KMS-11 (cell line): ENCODE measurements around the gene ARFGAP1.

Source experiments
- H2AFZ ChIP-seq: fragments of 200-600 bp; sonication (generic); 2 replicates; pipeline ENCODE4 v1.6.1; 2016; ENCODE audit warnings: antibody characterized with exemption, mixed run types, low read depth
- H3K27ac ChIP-seq: fragments of 200-600 bp; sonication (generic); 2 replicates; pipeline ENCODE4 v1.6.1; 2016; ENCODE audit warnings: mild to moderate bottlenecking, mixed run types
- H3K27me3 ChIP-seq: fragments of 200-600 bp; sonication (generic); 2 replicates; pipeline ENCODE4 v1.6.1; 2017; ENCODE audit warnings: mild to moderate bottlenecking, low read depth, mixed run types, moderate library complexity; ENCODE audit not compliant: insufficient read depth
- H3K36me3 ChIP-seq: fragments of 200-600 bp; sonication (generic); 2 replicates; pipeline ENCODE4 v1.6.1; 2017; ENCODE audit warnings: mild to moderate bottlenecking, mixed run types; ENCODE audit not compliant: insufficient read depth
- H3K4me1 ChIP-seq: fragments of 200-600 bp; sonication (generic); 2 replicates; pipeline ENCODE4 v1.6.1; 2016; ENCODE audit warnings: mild to moderate bottlenecking, low read depth, mixed run types; ENCODE audit not compliant: poor library complexity, severe bottlenecking
- H3K4me2 ChIP-seq: fragments of 200-600 bp; sonication (generic); 2 replicates; pipeline ENCODE4 v1.7.0; 2016; ENCODE audit warnings: mild to moderate bottlenecking, mixed run types
- H3K4me3 ChIP-seq: fragments of 200-600 bp; sonication (generic); IDR thresholded peaks from 2 replicates; pipeline ENCODE4 v1.6.1; 2017; ENCODE audit warnings: low read depth, low read length, mixed read lengths; ENCODE audit not compliant: insufficient read depth
- H3K79me2 ChIP-seq: fragments of 200-600 bp; sonication (generic); 2 replicates; pipeline ENCODE4 v1.6.1; 2016; ENCODE audit warnings: low read depth, mixed run types; ENCODE audit not compliant: insufficient read depth
- H3K9ac ChIP-seq: fragments of 200-600 bp; sonication (generic); 2 replicates; pipeline ENCODE4 v1.6.1; 2016; ENCODE audit warnings: mild to moderate bottlenecking, mixed run types
- H4K20me1 ChIP-seq: fragments of 200-600 bp; sonication (generic); 2 replicates; pipeline ENCODE4 v1.6.1; 2016; ENCODE audit warnings: mild to moderate bottlenecking, mixed run types; ENCODE audit not compliant: insufficient read depth
- TF ChIP-seq, protein P1 (sequence below): fragments of 200-600 bp; sonication (generic); conservative IDR thresholded peaks from 2 replicates; pipeline ENCODE4 v1.6.1; 2017; ENCODE audit warnings: low read depth, mild to moderate bottlenecking, antibody characterized with exemption, low read length, moderate library complexity, mixed read lengths

Gene ARFGAP1

GRCh38 chr20:63265891-63266515 lies 6.6 kb upstream of the ARFGAP1 start:
- Histone ChIP-seq H3K27me3 (peaks cover 80% of the 10 kb centered on the region), H3K9ac (no peak overlapping the region), H3K4me3 (no peak overlapping the region), H3K79me2 (no peaks in the 10 kb centered on the region), H3K4me2 (no peak overlapping the region), H2AFZ (no peak overlapping the region), H3K4me1 (peaks cover 7% of the 10 kb centered on the region), H3K27ac (no peak overlapping the region), H4K20me1 (no peaks in the 10 kb centered on the region), H3K36me3 (no peaks in the 10 kb centered on the region)
- TF ChIP-seq, protein P1, sequence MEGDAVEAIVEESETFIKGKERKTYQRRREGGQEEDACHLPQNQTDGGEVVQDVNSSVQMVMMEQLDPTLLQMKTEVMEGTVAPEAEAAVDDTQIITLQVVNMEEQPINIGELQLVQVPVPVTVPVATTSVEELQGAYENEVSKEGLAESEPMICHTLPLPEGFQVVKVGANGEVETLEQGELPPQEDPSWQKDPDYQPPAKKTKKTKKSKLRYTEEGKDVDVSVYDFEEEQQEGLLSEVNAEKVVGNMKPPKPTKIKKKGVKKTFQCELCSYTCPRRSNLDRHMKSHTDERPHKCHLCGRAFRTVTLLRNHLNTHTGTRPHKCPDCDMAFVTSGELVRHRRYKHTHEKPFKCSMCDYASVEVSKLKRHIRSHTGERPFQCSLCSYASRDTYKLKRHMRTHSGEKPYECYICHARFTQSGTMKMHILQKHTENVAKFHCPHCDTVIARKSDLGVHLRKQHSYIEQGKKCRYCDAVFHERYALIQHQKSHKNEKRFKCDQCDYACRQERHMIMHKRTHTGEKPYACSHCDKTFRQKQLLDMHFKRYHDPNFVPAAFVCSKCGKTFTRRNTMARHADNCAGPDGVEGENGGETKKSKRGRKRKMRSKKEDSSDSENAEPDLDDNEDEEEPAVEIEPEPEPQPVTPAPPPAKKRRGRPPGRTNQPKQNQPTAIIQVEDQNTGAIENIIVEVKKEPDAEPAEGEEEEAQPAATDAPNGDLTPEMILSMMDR: no peak

DNA sequence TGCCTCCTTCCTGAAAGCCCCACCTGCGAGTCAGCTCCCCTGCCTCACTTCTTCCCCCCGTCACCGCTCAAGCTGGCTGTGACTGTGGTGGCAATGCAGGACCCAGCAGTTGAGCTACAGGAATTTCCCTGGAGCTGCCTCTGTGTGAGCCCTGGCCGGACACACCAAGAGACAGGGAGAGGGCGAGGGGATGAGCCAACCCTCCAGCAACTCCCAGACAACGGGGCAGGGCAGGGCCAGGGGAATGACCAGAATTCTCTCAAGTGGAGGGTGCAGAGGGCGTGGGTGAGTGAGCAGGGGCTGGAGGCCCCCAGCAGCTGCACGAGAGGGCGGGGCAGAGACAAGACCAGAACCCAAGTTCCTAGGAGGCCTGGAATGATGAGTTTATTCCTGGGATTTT lies 4.9 kb upstream of the ARFGAP1 start:
- Histone ChIP-seq H3K4me2 (no peak overlapping the region), H3K27me3 (peaks cover 64% of the 10 kb centered on the region), H2AFZ (no peak overlapping the region), H3K36me3 (no peaks in the 10 kb centered on the region), H3K4me1 (peaks cover 12% of the 10 kb centered on the region), H3K9ac (no peak overlapping the region), H3K4me3 (no peak overlapping the region), H3K27ac (no peak overlapping the region), H3K79me2 (0 out of 2 replicates have a peak, but pooled peaks cover 1% of the 10 kb centered on the region), H4K20me1 (no peaks in the 10 kb centered on the region)
- TF ChIP-seq, protein P1: no peak

GRCh38 chr20:63268256-63268655 lies 4.4 kb upstream of the ARFGAP1 start:
- TF ChIP-seq, protein P1: no peak
- Histone ChIP-seq H3K27me3 (peaks cover 58% of the 10 kb centered on the region), H3K4me2 (no peak overlapping the region), H3K4me1 (peaks cover 12% of the 10 kb centered on the region), H3K36me3 (no peaks in the 10 kb centered on the region), H3K4me3 (no peak overlapping the region), H3K27ac (no peak overlapping the region), H2AFZ (no peak overlapping the region), H4K20me1 (no peaks in the 10 kb centered on the region), H3K9ac (no peak overlapping the region), H3K79me2 (peaks cover 7% of the 10 kb centered on the region)

DNA sequence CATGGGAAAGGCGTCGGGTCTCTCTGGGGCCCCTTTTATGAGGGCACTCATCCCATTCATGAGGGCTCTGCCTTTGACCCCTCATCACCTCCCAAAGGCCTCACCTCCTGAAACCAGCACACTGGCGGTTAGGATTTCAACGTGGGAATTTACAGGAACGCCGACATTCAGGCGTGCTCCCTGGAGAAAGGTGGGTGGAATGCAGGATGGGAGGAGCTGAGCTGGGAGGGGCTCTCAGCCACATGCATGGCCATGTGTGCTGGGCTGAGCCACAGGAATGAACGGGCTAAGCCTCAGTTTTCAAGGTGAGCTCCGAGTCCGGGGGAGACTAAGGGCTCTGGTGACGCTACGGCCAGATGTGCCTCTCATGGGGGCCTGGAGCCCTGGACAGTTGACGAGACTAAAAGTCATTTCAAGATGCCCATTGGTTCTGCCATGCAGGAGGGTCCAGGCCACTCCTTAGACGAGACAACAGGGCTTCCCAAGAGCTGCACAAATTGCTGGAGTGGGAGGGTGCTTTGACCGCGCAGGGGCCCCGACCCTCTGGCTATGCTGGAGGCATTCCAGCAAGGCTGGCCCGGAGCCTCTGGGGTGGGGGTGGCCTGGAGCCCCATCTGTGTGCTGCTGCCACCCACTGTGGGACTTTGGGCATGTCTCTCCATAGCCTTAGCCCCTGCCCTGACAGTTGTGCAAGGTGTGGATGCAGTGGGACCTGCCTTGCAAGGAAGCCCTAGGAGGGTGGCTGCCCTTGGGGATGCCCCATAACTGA lies 3.8 kb upstream of the ARFGAP1 start:
- Histone ChIP-seq H3K9ac (no peak overlapping the region), H3K79me2 (peaks cover 13% of the 10 kb centered on the region)
- TF ChIP-seq, protein P1: no peak

More for the DNA sequence above, 3.8 kb upstream of the ARFGAP1 start:
- H4K20me1 ChIP-seq: no peaks in the 10 kb centered on the region
- H3K4me2 ChIP-seq: no peak overlapping the region
- peaks cover 17% of the 10 kb centered on the region for H3K4me1 ChIP-seq
- peaks cover 52% of the 10 kb centered on the region for H3K27me3 ChIP-seq
- no peak overlapping the region for H3K27ac ChIP-seq
- no peak overlapping the region for H3K4me3 ChIP-seq
- H3K36me3 ChIP-seq: no peaks in the 10 kb centered on the region
- H2AFZ ChIP-seq: no peak overlapping the region
